HG03175 (cell line): ENCODE data around the gene TTLL6.
"Not testable (repeated sequence)": the region's sequence is repeated elsewhere in the genome, so short reads cannot be mapped to it uniquely, and the experiment has no call there.

Experiments used
- ATAC-seq: cut with Tn5 transposase; IDR thresholded peaks from one replicate; pipeline ENCODE4 v1.9.1; 2021; ENCODE audit warnings: mild to moderate bottlenecking, moderate library complexity; ENCODE audit not compliant: unreplicated experiment

The TTLL6 gene

GRCh38 chr17:48816438-48816773 lies 623 bp downstream of the TTLL6 start:
- ATAC-seq = no peak

- ATAC-seq = no peak
Measured at GRCh38 chr17:48815311-48815710, 1.7 kb downstream of the TTLL6 start.

GRCh38 chr17:48814504-48814903 lies 2.5 kb downstream of the TTLL6 start:
- no peak for ATAC-seq

DNA sequence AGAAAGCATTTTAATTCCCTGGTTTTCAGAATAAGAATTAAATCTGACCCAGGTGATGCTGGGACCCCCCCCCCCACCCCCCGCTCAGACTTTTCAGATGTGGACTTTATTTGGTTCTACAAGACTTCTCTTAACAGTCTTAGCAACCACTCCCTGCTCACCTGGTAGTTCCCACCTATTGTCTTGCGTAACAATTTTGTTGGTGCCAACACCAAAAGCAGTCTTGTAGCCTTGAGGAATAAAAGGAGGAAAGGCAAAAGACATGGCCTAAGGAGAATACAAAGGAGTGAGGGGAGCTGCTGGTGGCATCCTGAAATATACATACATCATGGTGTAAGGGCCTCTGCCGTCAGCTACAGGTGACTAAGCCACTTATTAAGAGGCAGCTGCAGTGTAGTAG lies 5.0 kb downstream of the TTLL6 start:
- no peak for ATAC-seq

DNA sequence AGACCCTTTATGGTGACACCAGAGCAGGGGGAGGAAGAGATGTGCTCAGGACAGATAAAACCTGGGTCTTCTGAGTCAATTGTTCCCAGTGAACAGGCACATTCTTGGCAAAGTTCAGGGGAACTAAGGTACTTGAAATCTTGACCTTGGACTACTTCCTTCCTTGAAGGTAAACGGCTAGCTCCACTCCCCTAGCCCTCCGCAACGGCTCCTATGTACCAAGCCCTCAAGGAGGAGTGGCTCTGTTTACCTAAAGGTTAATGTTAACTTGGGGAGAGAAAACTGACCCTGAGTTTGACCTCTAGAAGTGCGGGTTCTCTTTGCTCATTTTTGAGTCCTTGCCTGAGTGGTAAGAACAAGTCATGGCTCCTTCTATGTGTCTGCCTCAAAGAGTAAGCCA lies 7.8 kb downstream of the TTLL6 start:
- ATAC-seq = no peak

DNA sequence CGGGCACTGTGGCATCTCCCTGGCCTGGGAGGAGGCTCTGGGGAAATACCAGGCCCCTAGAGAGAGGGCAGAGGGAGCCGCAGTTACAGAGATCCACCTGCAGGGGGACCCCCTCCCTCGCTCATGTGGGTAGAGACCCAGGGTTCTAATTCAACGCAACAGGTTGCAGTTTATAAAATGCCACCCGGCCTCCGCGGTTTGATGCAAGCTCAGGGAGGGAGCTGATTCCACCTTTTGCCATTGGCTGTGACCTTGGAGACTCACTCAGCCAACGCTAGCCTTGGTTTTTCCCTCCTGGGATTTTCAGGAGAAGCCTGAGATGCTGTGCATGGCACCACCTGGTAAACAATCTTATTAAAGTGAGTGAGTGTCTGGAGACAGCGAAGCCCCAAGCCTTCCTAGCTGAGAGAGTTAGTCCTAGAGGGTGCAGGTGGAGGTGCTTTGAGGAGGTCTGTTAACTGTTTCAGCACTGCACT lies 12.1 kb downstream of the TTLL6 start:
- no peak for ATAC-seq

- ATAC-seq = no peak
Measured at GRCh38 chr17:48800626-48801217, 16.3 kb downstream of the TTLL6 start.

GRCh38 chr17:48799069-48799723 lies 17.8 kb downstream of the TTLL6 start:
- no peak for ATAC-seq

DNA sequence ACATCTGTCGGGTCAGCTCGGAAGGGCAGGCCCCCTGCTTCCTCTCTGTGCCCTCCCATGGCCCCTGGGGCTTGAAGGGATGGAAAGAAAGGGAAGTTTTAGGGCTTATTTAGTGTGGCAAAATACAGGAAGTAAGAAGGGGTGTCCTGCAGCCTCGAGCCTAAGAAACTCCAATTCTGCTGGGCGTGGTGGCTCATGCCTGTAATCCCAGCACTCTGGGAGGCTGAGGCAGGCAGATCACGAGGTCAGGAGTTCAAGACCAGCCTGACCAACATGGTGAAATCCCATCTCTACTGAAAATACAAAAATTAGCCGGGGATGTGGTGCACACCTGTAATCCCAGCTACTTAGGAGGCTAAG lies 20.9 kb downstream of the TTLL6 start:
- not testable (repeated sequence) for ATAC-seq

DNA sequence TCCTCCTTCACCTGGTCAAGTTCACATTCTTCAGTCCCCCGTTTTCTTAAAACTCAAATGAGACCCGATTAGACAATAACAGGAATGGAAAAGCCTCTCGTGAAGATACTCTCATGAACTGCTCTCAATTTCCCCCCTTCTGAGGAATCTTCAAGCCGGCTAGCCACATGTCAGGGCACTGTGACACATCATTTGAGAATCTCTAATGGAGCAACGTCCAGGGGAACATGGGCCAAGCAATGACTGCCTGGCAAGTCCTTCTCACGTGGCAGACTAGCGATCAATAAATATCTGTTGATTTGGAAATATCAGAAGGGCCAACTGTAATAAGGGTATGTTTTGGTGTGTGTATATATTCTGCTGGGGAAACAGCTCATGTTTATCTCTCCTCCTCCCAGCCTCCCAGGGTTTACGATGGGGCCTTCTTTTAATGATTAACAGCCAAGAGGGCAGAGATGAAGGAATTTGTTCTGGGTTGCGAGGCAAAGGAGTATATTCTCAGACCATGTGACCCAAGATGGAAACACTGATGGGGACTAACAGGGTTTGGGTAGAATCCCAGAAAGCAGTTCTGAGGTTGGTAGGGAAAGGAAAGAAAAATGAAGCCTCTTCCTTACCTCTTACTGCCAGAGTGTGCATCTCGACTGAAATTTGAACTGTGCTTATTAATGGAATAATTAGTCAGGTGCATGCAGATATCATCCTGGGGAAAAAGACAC lies 21.4 kb downstream of the TTLL6 start:
- no peak for ATAC-seq

GRCh38 chr17:48792033-48792798 lies 24.8 kb downstream of the TTLL6 start:
- no peak for ATAC-seq

DNA sequence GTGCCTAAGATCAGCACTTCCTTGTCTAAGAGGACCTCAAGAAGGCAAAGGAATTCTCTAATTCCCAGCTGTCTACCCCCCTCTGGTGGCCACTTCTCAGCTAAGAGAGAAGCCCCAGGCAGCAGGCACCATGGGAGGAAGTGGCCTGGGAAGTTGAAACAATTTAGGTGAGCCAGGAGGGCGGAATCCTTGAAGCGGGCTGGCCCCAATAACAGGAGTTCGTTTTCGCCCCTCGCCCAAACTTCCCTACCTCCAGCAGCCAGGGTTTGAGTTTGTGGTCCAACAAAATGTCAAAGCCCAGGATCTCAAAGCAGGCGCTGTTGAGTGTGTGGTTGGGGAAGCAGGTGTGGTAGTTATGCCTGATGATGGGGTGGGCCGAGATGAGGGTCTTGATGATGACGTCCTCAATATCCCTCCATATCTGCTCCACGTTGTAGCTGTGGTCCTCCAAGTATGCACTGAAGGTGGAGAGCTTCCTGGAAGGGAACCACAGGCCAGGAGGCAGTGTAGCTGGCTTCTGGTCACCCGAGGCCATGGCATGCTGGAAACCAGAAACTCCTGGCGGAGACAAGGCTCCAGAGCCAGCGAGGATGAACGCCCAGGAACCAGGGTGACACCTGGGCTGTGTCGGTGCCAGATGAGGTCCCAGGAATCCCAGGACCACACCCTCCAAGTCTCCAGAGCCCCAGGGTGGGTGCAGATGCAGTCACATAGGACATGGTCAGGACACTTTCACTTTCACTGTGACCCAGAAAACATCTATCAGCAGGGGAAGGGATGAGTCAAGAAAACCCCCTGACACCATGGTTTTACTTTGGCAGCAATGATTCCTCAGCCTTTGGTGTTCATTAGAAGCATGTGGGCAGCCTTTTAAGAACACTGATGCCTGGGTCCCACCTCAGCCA lies 25.6 kb downstream of the TTLL6 start:
- no peak for ATAC-seq

GRCh38 chr17:48790607-48791127 lies 26.4 kb downstream of the TTLL6 start:
- no peak for ATAC-seq

- ATAC-seq = no peak
Measured at GRCh38 chr17:48787828-48788227, 29.2 kb downstream of the TTLL6 start.

GRCh38 chr17:48779421-48779820 lies 37.6 kb downstream of the TTLL6 start:
- ATAC-seq = no peak

DNA sequence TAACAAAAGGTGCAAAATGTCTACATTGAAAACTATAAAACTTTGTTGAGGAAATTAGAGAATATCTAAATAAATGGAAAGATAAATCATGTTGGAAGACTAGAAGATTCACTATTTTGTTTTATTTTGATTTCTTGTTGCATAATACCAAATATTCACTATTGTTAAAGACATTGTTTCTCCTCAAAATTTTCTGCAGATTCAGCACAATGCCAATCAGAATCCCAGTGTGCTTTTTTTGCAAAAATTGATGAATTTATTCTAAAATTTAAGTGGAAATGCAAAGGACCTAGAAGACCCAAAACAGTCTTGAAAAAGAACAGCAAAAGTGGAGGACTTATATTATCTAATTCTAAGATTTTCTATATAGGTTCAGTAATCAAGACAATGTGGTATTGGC lies 40.4 kb downstream of the TTLL6 start:
- ATAC-seq = no peak

GRCh38 chr17:48773245-48773644 lies 43.8 kb downstream of the TTLL6 start:
- ATAC-seq = no peak

GRCh38 chr17:48770954-48771353 lies 46.1 kb downstream of the TTLL6 start:
- no peak for ATAC-seq

- ATAC-seq = no peak
Measured at GRCh38 chr17:48769009-48769675, 47.9 kb downstream of the TTLL6 start.

- ATAC-seq = no peak
Measured at GRCh38 chr17:48767263-48767774, 49.7 kb downstream of the TTLL6 start.
